ENCODE results near the gene CRABP1.

DNA sequence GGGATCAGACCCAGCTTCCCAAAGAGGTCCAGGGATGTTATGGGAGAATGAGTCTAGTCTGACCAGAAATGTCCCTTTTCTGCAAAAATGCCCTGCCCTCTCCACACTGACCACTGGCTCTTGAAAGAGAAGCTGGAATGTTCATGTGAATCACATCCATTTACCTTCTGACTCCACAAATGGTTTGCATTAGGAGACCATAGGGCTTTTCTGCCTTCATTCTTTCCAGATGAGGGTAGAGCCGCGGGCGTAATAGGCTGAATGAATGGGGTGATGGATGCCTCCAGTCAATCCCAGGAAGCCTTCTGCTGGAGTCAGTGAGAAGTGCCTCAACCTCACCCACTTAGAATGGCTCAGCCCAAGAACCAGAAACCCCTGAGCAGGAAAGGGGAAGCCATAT is 50.7 kb downstream of the CRABP1 start:
- TF ChIP-seq SIN3A (IDR thresholded peaks at IDR 0.05; ENCODE audit: low read depth) (no peak), POLR2A (IDR thresholded peaks at IDR 0.05; ENCODE audit: borderline replicate concordance, extremely low read depth, insufficient read depth, insufficient read length) (no peak), CTCF (IDR thresholded peaks at IDR 0.05 in 2 of 3, conservative IDR thresholded peaks at IDR 0.05 in 1 of 3; ENCODE audit: borderline replicate concordance in 1 of 3, insufficient read depth in 1 of 3, low read depth in 2 of 3, low read length in 2 of 3) (no peak), EZH2 (IDR thresholded peaks at IDR 0.05) (no peak)

All from HCT116 (cell line).